GM12892 (cell line): ENCODE results near the gene THSD8.
A peak's percentile ranks its signal among the peaks of the same experiment; 100 is the strongest.

Experiments used
- DNase-seq: peaks from one replicate; pipeline ENCODE4 v3.0.0; 2011; ENCODE audit not compliant: insufficient read length
- FAIRE-seq: peaks from 2 replicates; lab custom pipeline; 2011; peaks lifted over from hg19 to GRCh38; lab: Jason Lieb, UNC
- POLR2A ChIP-seq: IDR thresholded peaks from 2 replicates; pipeline ENCODE4 v1.6.1; 2011; ENCODE audit warnings: low read depth, low read length, control low read depth
- POLR2AphosphoS5 ChIP-seq: IDR thresholded peaks from 2 replicates; pipeline ENCODE4 v1.6.1; 2011; ENCODE audit warnings: low read depth, low read length, control low read depth
- TAF1 ChIP-seq: IDR thresholded peaks from 2 replicates; pipeline ENCODE4 v1.6.1; 2011; ENCODE audit warnings: low read depth, mild to moderate bottlenecking, control low read depth, low read length, borderline replicate concordance

The THSD8 gene

GRCh38 chr19:12789098-12789903 lies 12.6 kb upstream of the THSD8 start:
- FAIRE-seq (no peak), DNase-seq (no peak)
- no peak; the same call in 1 of the 2 replicates for TF ChIP-seq POLR2A
- TF ChIP-seq POLR2AphosphoS5 = peak; percentile 53; the same call in 1 of the 2 replicates

- peak; percentile 90 for FAIRE-seq
- DNase-seq = peak; percentile 92
Measured at GRCh38 chr19:12789904-12790619, 11.8 kb upstream of the THSD8 start.

GRCh38 chr19:12790628-12791344 lies 11.1 kb upstream of the THSD8 start:
- DNase-seq = no peak
- no peak for FAIRE-seq
- no peak for TF ChIP-seq POLR2A
- no peak for TF ChIP-seq TAF1
- no peak for TF ChIP-seq POLR2AphosphoS5

More at GRCh38 chr19:12789904-12790619, 11.8 kb upstream of the THSD8 start:
- TF ChIP-seq POLR2AphosphoS5 (0 out of 2 replicates have a peak, but pooled peaks have one; percentile 65), TAF1 (no peak), POLR2A (peak; percentile 69; the same call in 1 of the 2 replicates)

GRCh38 chr19:12791345-12792050 lies 10.4 kb upstream of the THSD8 start, which contains the start of gene JUNB:
Gene JUNB, plus strand, starts transcription at chr19:12791486. Its CDS starts 286 bp downstream, at chr19:12791772.
- peak; percentile 98 for TF ChIP-seq TAF1
- peak; percentile 100 for TF ChIP-seq POLR2A
- peak; percentile 100 for TF ChIP-seq POLR2AphosphoS5
- DNase-seq (peak; percentile 82), FAIRE-seq (peak; percentile 89)

- peak; percentile 76 for FAIRE-seq
- DNase-seq = no peak
- TF ChIP-seq TAF1 (0 out of 2 replicates have a peak, but pooled peaks have one; percentile 22), POLR2A (peak; percentile 83), POLR2AphosphoS5 (peak; percentile 92)
Measured at GRCh38 chr19:12792051-12792852, 9.6 kb upstream of the THSD8 start.

- DNase-seq (no peak), FAIRE-seq (no peak)
- no peak for TF ChIP-seq POLR2A
Measured at GRCh38 chr19:12792853-12793289, 9.0 kb upstream of the THSD8 start.

- peak; percentile 92 for TF ChIP-seq POLR2A
- TF ChIP-seq TAF1 = no peak
- TF ChIP-seq POLR2AphosphoS5 = peak; percentile 91; the same call in 1 of the 2 replicates
- DNase-seq (peak; percentile 85), FAIRE-seq (peak; percentile 98)
Measured at GRCh38 chr19:12793290-12794195, 8.3 kb upstream of the THSD8 start.

GRCh38 chr19:12794196-12794941 lies 7.5 kb upstream of the THSD8 start:
- no peak for FAIRE-seq
- DNase-seq = no peak
- TF ChIP-seq TAF1 (no peak), POLR2A (no peak), POLR2AphosphoS5 (no peak)
